ENCODE results near the gene CYTH4. TPM values are rescaled to one million over a fixed set of nuclear protein-coding genes. Genes with fewer than 3 reads are reported as not detected.

The CYTH4 gene
- polyA plus RNA-seq, 1 experiment = 0.33 TPM

- Histone ChIP-seq H3K27ac (ENCODE audit: low read depth, low read length) (no peak overlapping the region), H3K27me3 (ENCODE audit: control insufficient read depth, insufficient read depth, low read length) (no peaks in the 10 kb centered on the region), H3K4me3 (ENCODE audit: low read depth, low read length) (no peak overlapping the region), H3K9me3 (ENCODE audit: control insufficient read depth, insufficient read depth, low read length) (peaks cover 4% of the 10 kb centered on the region)
- no peak for DNase-seq (ENCODE audit: low read depth, low spot score)
- TF ChIP-seq CTCF (IDR thresholded peaks at IDR 0.05; ENCODE audit: low read depth, low read length) = no peak
- POLR2A ChIA-PET = no interaction called here
- CTCF ChIA-PET = no interaction called here
These were observed 13.6 kb downstream of the CYTH4 start for GRCh38 chr22:37295946-37296345.

GRCh38 chr22:37298748-37299495 lies 16.6 kb downstream of the CYTH4 start:
- Histone ChIP-seq H3K27me3 (ENCODE audit: control insufficient read depth, insufficient read depth, low read length) (no peaks in the 10 kb centered on the region), H3K9me3 (ENCODE audit: control insufficient read depth, insufficient read depth, low read length) (no peaks in the 10 kb centered on the region), H3K27ac (ENCODE audit: low read depth, low read length) (no peak overlapping the region), H3K4me3 (ENCODE audit: low read depth, low read length) (no peak overlapping the region)
- DNase-seq (ENCODE audit: low read depth, low spot score) = no peak
- POLR2A ChIA-PET = interaction anchor here (0.7 kb wide), 1 partner anchor 26 kb away, joined by 3 read pairs; no protein-coding TSS in a partner anchor
- TF ChIP-seq CTCF (IDR thresholded peaks at IDR 0.05; ENCODE audit: low read depth, low read length) = no peak
- CTCF ChIA-PET = no interaction called here

DNA sequence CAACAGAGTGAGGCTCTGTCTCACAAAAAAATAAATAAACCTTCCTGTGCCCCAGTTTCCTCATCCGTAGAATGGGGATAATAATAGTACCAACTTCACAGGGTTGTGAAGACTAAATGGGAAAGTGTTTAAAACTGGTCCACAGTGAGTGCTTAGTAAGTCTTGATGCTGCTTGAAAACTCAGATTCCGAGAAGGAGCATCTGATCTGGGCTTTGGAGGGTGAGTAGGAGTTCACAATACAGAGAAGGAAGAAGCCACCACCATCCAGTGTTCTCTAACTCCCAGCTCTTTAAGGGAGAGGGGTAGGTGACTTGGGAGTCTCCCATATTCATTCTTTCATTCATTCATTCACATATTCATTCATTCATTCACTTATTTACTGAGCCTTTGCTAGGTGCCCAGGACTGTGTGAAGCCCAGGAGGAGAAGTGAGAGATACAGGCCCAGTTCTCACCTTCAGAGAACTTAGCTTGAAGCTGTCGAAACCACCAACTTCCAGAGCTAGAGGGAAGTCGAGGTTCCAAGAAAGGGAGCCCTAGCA lies 17.7 kb downstream of the CYTH4 start:
- POLR2A ChIA-PET = no interaction called here
- no peak for DNase-seq (ENCODE audit: low read depth, low spot score)
- no peaks in the 10 kb centered on the region for H3K9me3 ChIP-seq (ENCODE audit: control insufficient read depth, insufficient read depth, low read length)
- H3K27ac ChIP-seq (ENCODE audit: low read depth, low read length) = no peak overlapping the region
- no peak overlapping the region for H3K4me3 ChIP-seq (ENCODE audit: low read depth, low read length)
- no peak for TF ChIP-seq CTCF (IDR thresholded peaks at IDR 0.05; ENCODE audit: low read depth, low read length)
- CTCF ChIA-PET = no interaction called here
- no peaks in the 10 kb centered on the region for H3K27me3 ChIP-seq (ENCODE audit: control insufficient read depth, insufficient read depth, low read length)

GRCh38 chr22:37300551-37301017 lies 18.3 kb downstream of the CYTH4 start:
- Histone ChIP-seq H3K27ac (ENCODE audit: low read depth, low read length) (no peak overlapping the region), H3K27me3 (ENCODE audit: control insufficient read depth, insufficient read depth, low read length) (no peaks in the 10 kb centered on the region), H3K9me3 (ENCODE audit: control insufficient read depth, insufficient read depth, low read length) (no peaks in the 10 kb centered on the region), H3K4me3 (ENCODE audit: low read depth, low read length) (no peak overlapping the region)
- DNase-seq (ENCODE audit: low read depth, low spot score) = no peak
- CTCF ChIA-PET = no interaction called here
- POLR2A ChIA-PET = no interaction called here
- TF ChIP-seq CTCF (IDR thresholded peaks at IDR 0.05; ENCODE audit: low read depth, low read length) = no peak

- CTCF ChIA-PET = interaction anchor here (0.6 kb wide), 1 partner anchor 342 kb away, joined by 3 read pairs; no protein-coding TSS in a partner anchor
- TF ChIP-seq CTCF (IDR thresholded peaks at IDR 0.05; ENCODE audit: low read depth, low read length) = no peak
- no peaks in the 10 kb centered on the region for H3K9me3 ChIP-seq (ENCODE audit: control insufficient read depth, insufficient read depth, low read length)
- no peak overlapping the region for H3K27ac ChIP-seq (ENCODE audit: low read depth, low read length)
- no peak overlapping the region for H3K4me3 ChIP-seq (ENCODE audit: low read depth, low read length)
- POLR2A ChIA-PET = no interaction called here
- no peak for DNase-seq (ENCODE audit: low read depth, low spot score)
- H3K27me3 ChIP-seq (ENCODE audit: control insufficient read depth, insufficient read depth, low read length) = no peaks in the 10 kb centered on the region
These were observed 19.0 kb downstream of the CYTH4 start for GRCh38 chr22:37301144-37301830.

Data from AG04450 (cell line).